HUDEP-2 (cell line): ENCODE results near the gene RPLP1.

Experiments used
- DNase-seq, 76 experiments: peaks; one replicate each; lab custom pipeline; 2025; ENCODE audit not compliant: unreplicated experiment in 76 of 76; lab: John Stamatoyannopoulos, UW

Gene RPLP1

DNA sequence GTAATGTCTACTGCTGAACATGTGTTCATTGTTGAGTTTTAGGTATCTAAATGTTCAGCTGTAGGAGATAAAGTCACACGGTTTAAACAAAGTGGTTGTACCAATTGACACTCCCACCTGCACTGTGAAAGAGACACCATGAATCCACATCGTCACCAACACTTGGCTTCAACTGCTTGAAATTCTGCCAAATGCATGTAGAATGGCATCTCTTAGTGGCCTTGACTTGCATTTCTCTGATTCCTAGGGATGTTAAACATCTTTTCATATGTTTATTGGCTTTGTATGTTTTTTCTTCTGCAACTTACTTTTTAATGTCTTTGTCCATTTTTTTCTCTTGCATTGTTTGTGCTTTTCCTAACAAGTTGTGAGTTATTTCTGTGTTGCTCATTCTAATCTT lies 43.4 kb downstream of the RPLP1 start:
- peak in 1 of 76 experiments; percentile 10 for DNase-seq

DNA sequence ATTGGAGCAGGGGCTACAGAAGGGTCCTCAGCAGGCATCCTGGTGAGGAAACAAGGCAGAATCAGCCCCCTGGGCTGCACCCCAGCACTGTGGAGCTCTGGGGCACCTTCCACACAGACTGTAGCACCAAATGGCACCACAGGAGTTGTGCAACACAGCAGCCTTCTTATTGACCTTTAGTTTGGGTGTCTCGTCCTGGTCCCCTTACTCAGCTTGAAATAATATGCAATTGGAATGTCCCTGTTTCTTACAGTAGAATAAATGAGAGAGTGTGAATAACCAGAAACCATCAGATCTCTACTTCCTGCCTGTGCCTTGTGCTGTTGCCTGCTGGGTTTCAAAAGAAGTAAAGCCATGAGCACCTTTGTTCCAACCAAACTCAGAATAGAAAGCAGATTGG lies 44.5 kb downstream of the RPLP1 start:
- DNase-seq, result no peak

DNA sequence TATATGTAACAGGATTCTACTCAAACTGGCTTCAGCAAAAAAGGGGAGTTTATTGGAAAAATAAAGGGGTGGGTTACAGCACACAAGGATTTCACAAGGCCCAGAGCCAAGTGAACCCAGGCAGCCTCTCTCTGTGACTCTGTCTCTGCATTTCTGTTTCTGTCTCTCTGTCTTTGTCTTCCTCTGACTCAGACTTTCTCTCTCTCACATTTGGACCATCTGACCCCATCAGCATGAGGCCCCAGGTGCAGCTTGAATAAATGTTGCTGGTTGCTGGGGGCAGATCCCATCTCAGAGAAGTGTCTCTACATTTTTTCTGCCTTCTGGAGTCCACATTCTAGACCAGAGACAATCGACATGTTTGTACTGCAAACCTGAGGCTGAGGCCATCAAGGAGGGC lies 45.0 kb downstream of the RPLP1 start:
- no peak for DNase-seq

DNA sequence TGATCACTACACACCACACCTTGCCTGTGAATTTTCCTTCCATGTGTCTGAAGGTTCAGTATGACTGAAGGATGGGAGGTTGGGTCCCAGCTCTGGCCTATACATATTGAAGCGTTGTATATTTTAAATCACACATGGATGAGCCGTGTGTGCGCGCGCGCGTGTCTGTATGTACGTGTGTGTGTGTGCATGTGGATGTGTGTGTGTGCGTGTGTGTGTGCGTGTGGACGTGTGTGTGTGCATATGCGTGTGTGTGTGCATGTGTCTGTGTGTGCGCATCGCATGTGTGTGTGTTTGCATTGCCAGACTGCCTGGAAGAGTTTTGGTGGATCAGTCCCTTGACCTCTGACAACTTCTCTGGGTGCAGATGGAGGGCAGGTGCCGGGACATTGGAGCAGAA lies 45.7 kb downstream of the RPLP1 start:
- no peak for DNase-seq

DNA sequence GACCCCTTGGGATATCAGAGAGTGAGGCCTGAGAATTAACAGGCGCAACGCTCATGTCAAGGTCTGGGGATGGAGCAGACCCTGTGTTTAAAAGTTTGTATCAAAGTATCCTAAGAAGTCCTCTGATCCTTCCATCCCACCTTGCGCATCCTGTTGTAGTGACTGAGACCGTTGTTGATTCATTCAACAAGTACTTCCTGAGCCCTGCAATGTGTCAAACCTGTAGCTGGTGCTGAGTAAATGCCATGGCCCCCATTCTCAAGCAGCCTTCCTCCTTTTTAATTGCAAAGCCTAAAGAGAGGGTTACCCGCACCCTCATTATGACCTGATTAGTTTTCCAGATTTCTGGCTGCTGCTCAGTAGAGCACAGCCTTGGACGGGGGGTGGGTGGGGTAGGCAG lies 46.4 kb downstream of the RPLP1 start:
- DNase-seq, result no peak

DNA sequence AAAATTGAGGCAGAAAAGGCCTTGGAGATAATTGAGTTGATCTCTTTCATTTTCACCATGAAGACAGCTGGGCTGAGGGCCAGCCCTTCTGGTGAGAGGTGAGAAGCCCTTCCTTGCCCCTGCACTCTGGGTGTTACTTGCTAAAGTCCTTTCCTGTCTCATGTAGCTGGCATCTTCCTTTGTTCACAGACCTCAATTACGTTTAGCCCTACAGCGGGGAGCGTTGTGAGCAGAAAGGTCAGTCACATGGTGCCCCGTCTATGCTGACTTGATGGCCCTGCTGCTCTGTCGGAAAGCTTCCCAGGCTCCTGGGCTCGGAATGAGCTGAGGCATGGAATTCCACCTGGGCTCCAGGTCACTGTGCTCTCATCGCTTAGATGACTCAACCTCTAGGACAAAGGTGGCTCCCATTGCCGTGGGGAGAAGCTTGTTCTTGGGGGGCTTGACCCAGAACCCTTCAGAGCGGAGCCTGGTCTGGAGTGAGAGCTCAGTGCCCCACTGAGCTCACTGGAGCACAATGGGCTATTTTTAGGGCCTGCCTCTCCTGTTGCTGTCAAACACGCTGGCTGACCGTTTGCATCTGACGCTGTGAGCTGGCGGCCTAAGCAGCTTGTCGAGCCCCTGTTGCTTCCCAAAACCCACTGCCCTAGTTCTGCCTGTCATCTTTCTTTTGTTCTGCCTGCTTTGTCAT lies 47.0 kb downstream of the RPLP1 start:
- DNase-seq, result no peak

DNA sequence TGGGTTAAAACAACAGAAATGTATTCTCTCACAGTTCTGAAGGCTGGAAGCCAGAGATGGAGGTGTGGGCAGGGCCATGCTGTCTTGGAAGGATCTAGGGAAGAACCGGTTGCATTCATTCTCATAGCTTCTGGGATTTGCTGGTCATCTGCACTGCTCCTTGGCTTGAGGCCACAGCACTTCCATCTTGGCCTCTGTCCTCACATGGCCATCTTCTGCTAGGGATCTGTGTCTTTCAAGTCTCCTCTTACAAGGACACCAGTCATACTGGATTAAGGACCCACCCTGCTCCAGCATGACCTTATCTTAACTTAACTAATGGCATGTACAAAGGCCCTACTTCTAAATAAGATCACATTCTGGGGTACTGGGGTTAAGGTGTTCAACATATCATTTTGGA lies 47.7 kb downstream of the RPLP1 start:
- DNase-seq, result no peak

DNA sequence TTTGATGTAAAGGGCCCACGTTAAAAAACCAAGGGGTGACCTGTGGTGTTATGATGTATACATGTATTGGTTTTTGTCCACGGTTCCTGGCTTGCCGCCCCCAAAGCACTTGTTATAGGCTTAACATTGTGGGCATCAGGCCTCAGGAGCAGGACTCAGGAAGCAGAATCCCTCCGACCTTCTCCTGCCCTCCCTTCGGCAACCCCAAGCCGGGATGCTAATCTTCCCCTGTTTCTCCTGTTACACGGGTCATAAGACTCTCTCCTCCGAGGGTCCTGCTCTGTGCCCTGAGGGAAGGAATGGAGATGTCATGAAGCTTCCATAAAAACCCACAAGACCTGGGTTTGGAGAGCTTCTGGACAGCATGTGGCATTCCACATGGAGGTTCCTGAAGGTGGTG lies 48.8 kb downstream of the RPLP1 start:
- DNase-seq, result no peak

DNA sequence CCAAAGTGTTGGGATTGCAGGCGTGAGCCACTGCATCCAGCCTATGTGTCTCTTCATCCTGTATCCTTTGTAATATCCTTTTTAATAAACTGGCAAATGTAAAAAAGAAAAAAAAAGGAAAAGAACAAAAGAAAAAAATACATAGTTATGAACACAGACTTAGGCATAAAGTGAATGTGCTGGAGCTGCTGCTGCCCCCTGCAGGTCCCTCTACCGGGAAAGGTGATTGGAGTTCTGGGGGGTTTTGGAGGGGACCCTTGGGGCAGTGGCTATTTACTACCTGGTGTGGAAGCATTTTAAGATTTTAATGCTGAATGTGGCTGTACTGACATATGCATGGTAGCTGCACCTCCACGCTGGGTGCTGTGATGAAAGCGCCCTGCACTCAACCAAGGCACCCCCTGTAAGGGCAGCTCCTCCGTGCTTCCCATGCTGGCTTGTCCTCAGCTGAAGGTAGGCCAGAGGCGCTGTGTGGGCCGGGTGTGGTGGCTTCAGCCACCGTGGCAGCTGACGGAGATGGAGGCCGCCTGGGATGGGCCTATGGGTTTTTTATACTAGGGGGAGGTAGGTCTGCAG lies 49.9 kb downstream of the RPLP1 start:
- no peak for DNase-seq

DNA sequence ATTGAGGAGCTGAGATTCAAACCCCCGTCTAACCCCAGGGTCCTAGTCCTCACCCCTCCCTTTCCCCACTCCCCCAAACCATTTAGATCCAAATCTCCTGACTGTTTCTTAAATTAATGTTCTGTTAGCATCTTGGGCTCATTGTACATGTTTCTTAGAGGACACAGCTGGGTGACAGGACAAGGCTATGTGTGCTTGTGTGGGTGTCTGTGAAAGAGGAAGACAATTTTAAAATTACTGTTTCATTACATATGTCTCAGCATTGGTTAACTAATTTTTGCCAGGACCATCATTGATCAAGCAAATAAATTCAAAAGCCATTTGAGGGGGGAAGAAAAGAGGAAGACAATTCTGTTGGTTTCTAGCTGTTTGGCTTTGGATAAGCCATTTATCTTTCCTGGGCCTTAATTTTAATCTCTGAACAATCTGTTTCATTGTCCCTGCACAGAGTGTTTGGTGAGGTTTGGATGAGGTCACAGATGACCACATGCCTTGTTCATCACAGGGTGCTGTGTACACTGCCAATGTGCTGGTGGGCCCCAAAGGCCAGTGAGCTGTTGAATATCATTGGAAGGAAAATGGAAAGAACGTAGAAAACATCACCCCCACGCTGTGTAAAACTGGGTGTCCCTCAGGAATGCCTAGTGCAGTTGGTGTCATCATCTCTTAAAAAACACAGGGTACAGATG lies 51.9 kb downstream of the RPLP1 start:
- DNase-seq, result no peak
